MM.1S (cell line): ENCODE measurements around the gene GRK2.

Source experiments
- DNase-seq: peaks from one replicate; pipeline ENCODE4 v3.0.0-alpha.2; 2015
- H2AFZ ChIP-seq: fragments of 300-600 bp; sonication (generic); 2 replicates; pipeline ENCODE4 v1.6.0; 2016; ENCODE audit warnings: antibody characterized with exemption, low read length
- H3F3A ChIP-seq: fragments of 300-600 bp; sonication (generic); 2 replicates; pipeline ENCODE4 v1.6.1; 2016; ENCODE audit warnings: mild to moderate bottlenecking, antibody characterized with exemption, low read length, moderate library complexity, mixed read lengths; ENCODE audit not compliant: insufficient read depth
- H3K27ac ChIP-seq: fragments of 300-600 bp; sonication (generic); 2 replicates; pipeline ENCODE4 v1.5.1; 2016; ENCODE audit warnings: mild to moderate bottlenecking, low read length
- H3K27me3 ChIP-seq: fragments of 300-600 bp; sonication (generic); replicated peaks from 2 replicates; pipeline ENCODE4 v1.6.0; 2016; ENCODE audit warnings: low read length; ENCODE audit not compliant: insufficient read depth
- H3K36me3 ChIP-seq: fragments of 300-600 bp; sonication (generic); replicated peaks from 2 replicates; pipeline ENCODE4 v1.6.1; 2016; ENCODE audit warnings: mild to moderate bottlenecking, low read length, mixed read lengths; ENCODE audit not compliant: insufficient read depth
- H3K4me1 ChIP-seq: fragments of 300-600 bp; sonication (generic); 2 replicates; pipeline ENCODE4 v1.6.1; 2016; ENCODE audit warnings: low read length, mixed read lengths
- H3K4me2 ChIP-seq: fragments of 300-600 bp; sonication (generic); 2 replicates; pipeline ENCODE4 v1.6.0; 2016; ENCODE audit warnings: low read depth, low read length
- H3K4me3 ChIP-seq: fragments of 300-600 bp; sonication (generic); 2 replicates; pipeline ENCODE4 v1.5.1; 2016; ENCODE audit warnings: low read length, mixed read lengths
- H3K79me2 ChIP-seq: fragments of 300-600 bp; sonication (generic); 2 replicates; pipeline ENCODE4 v1.6.1; 2016; ENCODE audit warnings: mixed run types, low read length, mixed read lengths
- H3K9ac ChIP-seq: fragments of 300-600 bp; sonication (generic); 2 replicates; pipeline ENCODE4 v1.6.1; 2016; ENCODE audit warnings: low read length, mixed read lengths
- H3K9me2 ChIP-seq: fragments of 300-600 bp; sonication (generic); replicated peaks from 2 replicates; pipeline ENCODE4 v1.6.1; 2016; ENCODE audit warnings: mild to moderate bottlenecking, low read length, mixed read lengths; ENCODE audit not compliant: insufficient read depth
- H3K9me3 ChIP-seq: fragments of 300-600 bp; sonication (generic); replicated peaks from 2 replicates; pipeline ENCODE4 v1.6.1; 2016; ENCODE audit warnings: mild to moderate bottlenecking, low read length, mixed read lengths; ENCODE audit not compliant: insufficient read depth
- H4K20me1 ChIP-seq: fragments of 300-600 bp; sonication (generic); 2 replicates; pipeline ENCODE4 v1.6.1; 2016; ENCODE audit warnings: mild to moderate bottlenecking, low read length, moderate library complexity, mixed read lengths; ENCODE audit not compliant: insufficient read depth
- EZH2 ChIP-seq: fragments of 300-600 bp; sonication (generic); optimal IDR thresholded peaks from 2 replicates; pipeline ENCODE3; 2017; ENCODE audit warnings: low read depth, mild to moderate bottlenecking, antibody characterized with exemption, low read length, mixed read lengths
- EZH2phosphoT487 ChIP-seq: fragments of 300-600 bp; sonication (generic); IDR thresholded peaks from 2 replicates; pipeline ENCODE4 v1.6.1; 2018; ENCODE audit warnings: antibody characterized with exemption, low read length
- TF ChIP-seq, protein P1 (sequence below): fragments of 300-600 bp; sonication (generic); IDR thresholded peaks from 2 replicates; pipeline ENCODE4 v1.5.1; 2016; ENCODE audit warnings: antibody characterized with exemption, low read length, mixed read lengths

Gene GRK2

DNA sequence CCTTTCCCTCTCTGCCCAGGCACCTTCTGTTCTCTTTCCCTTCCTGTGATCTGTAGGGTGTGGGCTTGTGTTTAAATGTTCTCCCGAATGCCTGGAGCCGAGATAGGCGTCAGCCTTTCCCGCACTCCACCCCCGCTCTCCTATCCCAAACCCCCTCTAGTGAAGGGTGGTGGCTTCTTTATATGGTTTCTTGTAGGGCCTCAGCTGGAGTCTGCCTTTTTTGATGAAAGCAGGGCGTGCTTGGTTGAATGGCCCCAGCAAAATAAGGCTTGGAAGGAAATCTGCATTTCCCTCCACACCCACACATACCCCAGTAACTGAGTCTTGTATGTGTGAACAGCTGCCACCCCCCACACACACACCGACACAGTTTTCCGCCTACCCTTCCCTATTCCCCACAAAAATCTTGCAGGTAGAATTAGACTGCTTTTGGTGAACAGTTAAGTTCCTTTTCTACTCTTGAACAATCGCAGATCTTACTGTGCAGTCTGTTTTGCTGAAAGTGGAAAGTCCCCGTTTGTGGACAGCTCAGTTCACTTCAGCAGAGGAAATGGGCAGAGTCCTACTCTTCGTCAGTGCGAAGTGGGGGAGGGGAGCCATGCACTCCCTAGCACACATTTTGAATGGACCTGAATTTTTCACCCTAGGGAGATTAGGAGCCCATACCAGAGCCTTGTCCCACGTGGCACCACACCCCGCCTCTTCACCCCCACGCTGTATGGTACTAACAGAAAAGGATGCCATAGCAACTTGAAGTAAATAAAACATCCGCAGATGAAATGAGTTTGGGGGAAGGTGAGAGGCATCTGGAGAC is 25.5 kb upstream of the GRK2 start:
- Histone ChIP-seq H3K9me3 (no peaks in the 10 kb centered on the region), H3K4me3 (peak overlapping the region; percentile 88), H3K79me2 (peaks cover 86% of the 10 kb centered on the region), H3K9me2 (no peaks in the 10 kb centered on the region), H3K4me2 (peak overlapping the region; percentile 90), H4K20me1 (peaks cover 27% of the 10 kb centered on the region), H3K9ac (peak overlapping the region; percentile 96), H3K27me3 (no peaks in the 10 kb centered on the region), H3K4me1 (peaks cover 27% of the 10 kb centered on the region), H2AFZ (no peak overlapping the region), H3K27ac (peak overlapping the region; percentile 97), H3K36me3 (peaks cover 20% of the 10 kb centered on the region), H3F3A (peaks cover 33% of the 10 kb centered on the region)
- DNase-seq = peak; percentile 92
- no peak for TF ChIP-seq EZH2phosphoT487
- TF ChIP-seq, protein P1, sequence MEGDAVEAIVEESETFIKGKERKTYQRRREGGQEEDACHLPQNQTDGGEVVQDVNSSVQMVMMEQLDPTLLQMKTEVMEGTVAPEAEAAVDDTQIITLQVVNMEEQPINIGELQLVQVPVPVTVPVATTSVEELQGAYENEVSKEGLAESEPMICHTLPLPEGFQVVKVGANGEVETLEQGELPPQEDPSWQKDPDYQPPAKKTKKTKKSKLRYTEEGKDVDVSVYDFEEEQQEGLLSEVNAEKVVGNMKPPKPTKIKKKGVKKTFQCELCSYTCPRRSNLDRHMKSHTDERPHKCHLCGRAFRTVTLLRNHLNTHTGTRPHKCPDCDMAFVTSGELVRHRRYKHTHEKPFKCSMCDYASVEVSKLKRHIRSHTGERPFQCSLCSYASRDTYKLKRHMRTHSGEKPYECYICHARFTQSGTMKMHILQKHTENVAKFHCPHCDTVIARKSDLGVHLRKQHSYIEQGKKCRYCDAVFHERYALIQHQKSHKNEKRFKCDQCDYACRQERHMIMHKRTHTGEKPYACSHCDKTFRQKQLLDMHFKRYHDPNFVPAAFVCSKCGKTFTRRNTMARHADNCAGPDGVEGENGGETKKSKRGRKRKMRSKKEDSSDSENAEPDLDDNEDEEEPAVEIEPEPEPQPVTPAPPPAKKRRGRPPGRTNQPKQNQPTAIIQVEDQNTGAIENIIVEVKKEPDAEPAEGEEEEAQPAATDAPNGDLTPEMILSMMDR = no peak

DNA sequence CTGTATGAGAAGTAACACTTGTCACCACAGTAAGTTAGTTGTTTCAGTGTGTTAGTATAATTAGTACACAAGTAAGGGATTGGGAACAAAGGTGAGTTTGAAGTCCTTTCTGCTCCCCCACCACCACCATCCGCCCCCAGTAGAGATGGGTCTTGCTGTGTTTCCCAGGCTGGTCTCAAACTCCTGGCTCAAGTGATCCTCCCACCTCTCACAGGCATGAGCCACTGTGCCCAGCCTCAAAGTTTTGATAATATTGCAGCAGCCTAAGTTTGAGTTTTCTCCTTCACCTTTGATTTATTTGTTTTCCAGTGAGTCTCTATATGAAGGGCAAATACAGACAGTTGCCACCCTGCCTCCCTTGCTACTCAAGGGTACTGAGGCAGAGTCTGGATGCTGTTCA is 23.7 kb upstream of the GRK2 start:
- H3K4me1 ChIP-seq = peaks cover 27% of the 10 kb centered on the region
- TF ChIP-seq, protein P1 = no peak
- TF ChIP-seq EZH2phosphoT487 (no peak), EZH2 (no peak)
- no peaks in the 10 kb centered on the region for H3K9me3 ChIP-seq
- peaks cover 87% of the 10 kb centered on the region for H3K79me2 ChIP-seq
- H3K9ac ChIP-seq = peak overlapping the region; percentile 96; the same call in 1 of the 2 replicates
- no peak overlapping the region for H2AFZ ChIP-seq
- no peak for DNase-seq
- H4K20me1 ChIP-seq = peaks cover 35% of the 10 kb centered on the region
- H3K27ac ChIP-seq = no peak overlapping the region
- peaks cover 33% of the 10 kb centered on the region for H3F3A ChIP-seq
- H3K4me2 ChIP-seq = peak overlapping the region; percentile 60
- peak overlapping the region; percentile 88 for H3K4me3 ChIP-seq
- peaks cover 33% of the 10 kb centered on the region for H3K36me3 ChIP-seq
- no peaks in the 10 kb centered on the region for H3K27me3 ChIP-seq
- no peaks in the 10 kb centered on the region for H3K9me2 ChIP-seq

DNA sequence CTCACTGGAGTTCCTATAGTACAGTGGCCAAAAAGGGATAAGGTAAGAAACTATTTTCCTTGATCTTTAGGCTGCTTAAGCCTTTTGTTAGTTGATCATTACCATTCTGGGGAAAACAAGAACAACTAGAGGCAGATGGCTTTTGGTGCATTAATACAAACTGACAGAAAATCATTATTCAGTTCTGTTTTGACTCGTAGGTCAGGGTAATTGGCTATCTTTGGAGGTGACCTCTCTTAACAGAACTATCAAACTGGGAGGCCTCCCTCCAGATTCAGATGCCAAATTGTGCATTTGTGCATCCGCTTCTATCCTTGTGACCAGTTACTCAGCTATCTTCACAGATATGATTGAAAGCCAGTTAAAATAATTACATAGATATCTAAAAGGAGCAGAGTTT is 23.2 kb upstream of the GRK2 start:
- Histone ChIP-seq H3K9me2 (no peaks in the 10 kb centered on the region), H3K79me2 (peaks cover 89% of the 10 kb centered on the region), H3K4me2 (peak overlapping the region; percentile 60; the same call in 1 of the 2 replicates), H3K4me1 (peaks cover 26% of the 10 kb centered on the region), H3K9ac (no peak overlapping the region), H3K27ac (no peak overlapping the region), H3K4me3 (peak overlapping the region; percentile 88; the same call in 1 of the 2 replicates), H3K36me3 (peaks cover 38% of the 10 kb centered on the region), H3K27me3 (no peaks in the 10 kb centered on the region), H3F3A (peaks cover 36% of the 10 kb centered on the region), H4K20me1 (peaks cover 40% of the 10 kb centered on the region), H2AFZ (no peak overlapping the region), H3K9me3 (no peaks in the 10 kb centered on the region)
- DNase-seq = no peak
- TF ChIP-seq EZH2phosphoT487 = no peak
- TF ChIP-seq, protein P1 = no peak
- TF ChIP-seq EZH2 = no peak
